RWPE1 (cell line): Measurements from ENCODE around the gene GALNT2.

ENCODE experiments used
- CTCF ChIA-PET: fragments of 350-600 bp; sonication (Branson Sonifier 250); formaldehyde crosslinking; extraction: SDS; loops from one replicate; lab custom pipeline; 2021; lab: Yijun Ruan, JAX
- POLR2A ChIA-PET: fragments of 400-600 bp; formaldehyde crosslinking; extraction: SDS; loops from one replicate; lab custom pipeline; 2020; ENCODE audit warnings: antibody characterized with exemption; ENCODE audit not compliant: low non-redundant PET; lab: Yijun Ruan, JAX
- DNase-seq: peaks from one replicate; pipeline ENCODE4 v3.0.0; 2012; ENCODE audit warnings: low spot score
- H3K27ac ChIP-seq: fragments of 450-650 bp; 2 replicates; pipeline ENCODE4 v1.5.1; 2017
- CTCF ChIP-seq: fragments of 450-650 bp; conservative IDR thresholded peaks from 2 replicates; pipeline ENCODE4 v1.5.1; 2017; ENCODE audit warnings: low read depth, mild to moderate bottlenecking

GALNT2 gene

GRCh38 chr1:230272557-230272956 is 205.5 kb downstream of the GALNT2 start:
- H3K27ac ChIP-seq: no peak overlapping the region
- TF ChIP-seq CTCF: no peak
- DNase-seq: no peak
- CTCF ChIA-PET: no interaction called here
- POLR2A ChIA-PET: no interaction called here

- no peak for TF ChIP-seq CTCF
- POLR2A ChIA-PET: no interaction called here
- no peak overlapping the region for H3K27ac ChIP-seq
- CTCF ChIA-PET: no interaction called here
- no peak for DNase-seq
Measured at GRCh38 chr1:230273141-230273710, 206.2 kb downstream of the GALNT2 start.

- ChIA-PET POLR2A (no interaction called here), CTCF (no interaction called here)
- DNase-seq: no peak
Measured at GRCh38 chr1:230274254-230274653, 207.2 kb downstream of the GALNT2 start.

GRCh38 chr1:230276401-230276800 is 209.4 kb downstream of the GALNT2 start:
- POLR2A ChIA-PET: no interaction called here
- no peak for TF ChIP-seq CTCF
- CTCF ChIA-PET: no interaction called here
- DNase-seq: no peak
- no peak overlapping the region for H3K27ac ChIP-seq

More at GRCh38 chr1:230274254-230274653, 207.2 kb downstream of the GALNT2 start:
- no peak overlapping the region for H3K27ac ChIP-seq
- TF ChIP-seq CTCF: no peak

DNA sequence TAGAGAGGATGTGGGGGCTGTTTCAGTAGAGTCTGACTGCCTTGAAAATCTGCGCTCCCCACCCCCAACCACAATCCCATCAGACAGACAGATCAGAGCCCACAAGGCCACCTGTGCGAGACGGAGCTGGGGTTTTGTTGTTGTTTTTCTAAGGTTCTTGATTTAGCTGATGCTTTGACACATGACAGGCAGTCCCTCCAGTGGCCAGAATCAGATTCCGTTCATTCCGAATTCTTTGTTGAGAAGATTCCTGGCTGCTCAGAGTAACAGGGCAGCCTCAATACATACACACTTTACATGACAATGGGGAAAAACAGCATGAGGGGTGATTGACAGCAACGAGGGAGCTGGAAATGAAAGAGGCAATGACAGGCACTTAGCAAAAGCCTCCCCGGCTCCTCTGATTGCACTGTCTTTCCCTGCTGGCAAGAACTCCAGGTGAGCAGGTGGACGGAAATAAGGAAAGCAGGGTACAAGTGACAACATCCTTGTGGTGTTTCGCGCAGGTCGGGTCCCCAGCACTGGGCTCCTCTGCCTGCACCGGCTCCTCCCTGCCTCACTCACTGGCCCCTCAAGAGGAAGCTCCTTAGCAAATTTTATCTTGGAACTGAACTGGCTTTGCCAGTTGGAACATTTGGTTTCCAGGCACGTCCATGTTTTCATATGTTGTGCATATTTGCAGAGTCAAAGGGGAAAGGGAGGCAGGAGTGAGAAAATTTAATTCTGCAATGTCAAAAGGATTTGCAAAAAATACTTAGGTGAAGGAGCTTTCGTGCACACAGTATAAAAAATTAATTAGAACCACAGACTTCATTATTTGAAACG is 210.4 kb downstream of the GALNT2 start:
- ChIA-PET CTCF (interaction anchor here (0.6 kb wide), 2 partner anchors 13 to 1436 kb away, joined by 3 to 4 read pairs; no protein-coding TSS in a partner anchor), POLR2A (no interaction called here)
- no peak for TF ChIP-seq CTCF
- DNase-seq: no peak
- no peak overlapping the region for H3K27ac ChIP-seq

DNA sequence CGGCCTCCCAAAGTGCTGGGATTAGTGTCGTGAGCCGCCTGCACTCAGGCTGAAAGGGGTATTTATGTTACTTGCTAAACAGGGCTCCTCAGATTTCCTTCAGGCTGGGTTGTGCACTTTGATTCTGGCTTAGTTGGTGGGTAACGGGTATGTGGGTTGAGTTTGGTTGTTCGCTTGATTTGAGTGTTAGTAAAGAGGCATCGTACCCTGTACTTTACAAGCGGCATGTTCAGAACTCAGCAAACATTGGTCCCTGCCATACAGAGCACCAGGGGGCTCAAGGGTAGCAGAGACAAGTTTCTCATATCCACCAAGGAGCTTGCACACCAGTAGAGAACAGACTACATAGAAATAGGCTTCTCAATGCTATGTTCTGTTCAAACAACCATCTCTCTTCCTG is 211.3 kb downstream of the GALNT2 start:
- DNase-seq: no peak
- POLR2A ChIA-PET: no interaction called here
- TF ChIP-seq CTCF: no peak
- CTCF ChIA-PET: no interaction called here
- H3K27ac ChIP-seq: no peak overlapping the region
